Measurements from ENCODE around the gene TMEM69. TPM values are rescaled to one million over a fixed set of nuclear protein-coding genes. Genes with fewer than 3 reads are reported as not detected.
A peak's percentile ranks its signal among the peaks of the same experiment; 100 is the strongest.

TMEM69 gene
- total and polyA plus RNA-seq, 2 of the 13 experiments (the other 11 are each of a cell fraction or from before 2014, with no cell fraction given) = 25.4 to 135 TPM

DNA sequence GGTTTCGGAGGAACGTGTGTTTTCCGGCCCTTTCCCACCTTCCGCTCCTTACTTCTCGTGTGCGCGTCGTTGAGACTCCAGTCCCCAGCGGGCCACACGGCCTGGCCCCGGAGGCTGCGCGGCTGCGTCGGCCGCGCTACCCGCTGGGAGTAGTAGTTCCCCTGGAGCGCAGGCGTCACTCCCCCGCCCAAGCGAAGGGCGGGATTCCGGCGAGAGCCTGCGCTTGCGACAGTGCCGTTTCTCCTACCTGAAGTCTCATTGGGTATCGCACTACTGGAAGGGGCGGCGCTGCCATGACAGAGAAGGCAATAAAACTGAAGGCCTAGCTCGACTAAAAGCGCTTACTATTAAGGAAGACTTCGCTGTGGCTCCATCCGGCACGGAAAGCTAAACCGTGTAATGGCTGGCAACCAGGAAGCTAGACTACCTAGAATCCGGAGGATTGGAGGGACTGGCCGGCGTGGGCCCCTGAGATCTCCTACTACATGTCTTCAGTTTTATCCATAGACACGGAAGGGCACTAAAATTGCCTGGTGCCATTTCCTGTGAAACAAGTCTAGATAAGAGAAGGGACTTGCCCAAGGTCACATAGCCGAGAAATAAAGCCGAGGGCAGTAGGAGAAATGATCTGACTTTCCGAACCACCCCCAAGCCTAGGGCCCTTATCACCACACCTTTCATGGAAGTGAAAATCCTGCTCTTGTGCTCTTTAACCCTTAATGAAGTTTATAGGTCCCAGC lies 797 bp upstream of the TMEM69 start (continued):
- TF ChIP-seq ARHGAP35 (CRISPR knock-in tag; IDR thresholded peaks at IDR 0.05; ENCODE audit: borderline replicate concordance) = no peak; the same call in 1 of the 2 replicates
- no peak for TF ChIP-seq MBD4 (IDR thresholded peaks at IDR 0.05; ENCODE audit: borderline replicate concordance, low read length)
- no peak for TF ChIP-seq ZFP62 (CRISPR knock-in tag; IDR thresholded peaks at IDR 0.05)
- TF ChIP-seq ZFP41 (CRISPR knock-in tag; IDR thresholded peaks at IDR 0.05; ENCODE audit: borderline replicate concordance) = no peak
- TF ChIP-seq, protein P1, sequence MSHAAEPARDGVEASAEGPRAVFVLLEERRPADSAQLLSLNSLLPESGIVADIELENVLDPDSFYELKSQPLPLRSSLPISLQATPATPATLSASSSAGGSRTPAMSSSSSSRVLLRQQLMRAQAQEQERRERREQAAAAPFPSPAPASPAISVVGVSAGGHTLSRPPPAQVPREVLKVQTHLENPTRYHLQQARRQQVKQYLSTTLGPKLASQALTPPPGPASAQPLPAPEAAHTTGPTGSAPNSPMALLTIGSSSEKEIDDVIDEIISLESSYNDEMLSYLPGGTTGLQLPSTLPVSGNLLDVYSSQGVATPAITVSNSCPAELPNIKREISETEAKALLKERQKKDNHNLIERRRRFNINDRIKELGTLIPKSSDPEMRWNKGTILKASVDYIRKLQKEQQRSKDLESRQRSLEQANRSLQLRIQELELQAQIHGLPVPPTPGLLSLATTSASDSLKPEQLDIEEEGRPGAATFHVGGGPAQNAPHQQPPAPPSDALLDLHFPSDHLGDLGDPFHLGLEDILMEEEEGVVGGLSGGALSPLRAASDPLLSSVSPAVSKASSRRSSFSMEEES (CRISPR knock-in tag; IDR thresholded peaks at IDR 0.05) = peak; percentile 59; the same call in 1 of the 2 replicates
- no peak for TF ChIP-seq ZKSCAN8 (CRISPR knock-in tag; IDR thresholded peaks at IDR 0.05; ENCODE audit: borderline replicate concordance)
- TF ChIP-seq, protein P2, sequence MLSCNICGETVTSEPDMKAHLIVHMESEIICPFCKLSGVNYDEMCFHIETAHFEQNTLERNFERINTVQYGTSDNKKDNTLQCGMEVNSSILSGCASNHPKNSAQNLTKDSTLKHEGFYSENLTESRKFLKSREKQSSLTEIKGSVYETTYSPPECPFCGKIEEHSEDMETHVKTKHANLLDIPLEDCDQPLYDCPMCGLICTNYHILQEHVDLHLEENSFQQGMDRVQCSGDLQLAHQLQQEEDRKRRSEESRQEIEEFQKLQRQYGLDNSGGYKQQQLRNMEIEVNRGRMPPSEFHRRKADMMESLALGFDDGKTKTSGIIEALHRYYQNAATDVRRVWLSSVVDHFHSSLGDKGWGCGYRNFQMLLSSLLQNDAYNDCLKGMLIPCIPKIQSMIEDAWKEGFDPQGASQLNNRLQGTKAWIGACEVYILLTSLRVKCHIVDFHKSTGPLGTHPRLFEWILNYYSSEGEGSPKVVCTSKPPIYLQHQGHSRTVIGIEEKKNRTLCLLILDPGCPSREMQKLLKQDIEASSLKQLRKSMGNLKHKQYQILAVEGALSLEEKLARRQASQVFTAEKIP (CRISPR knock-in tag; IDR thresholded peaks at IDR 0.05; ENCODE audit: borderline replicate concordance) = no peak
- peak; percentile 97 for TF ChIP-seq ZFX (CRISPR knock-in tag; IDR thresholded peaks at IDR 0.05; ENCODE audit: low read depth)
- no peak for TF ChIP-seq TCF12 (IDR thresholded peaks at IDR 0.05)
- no peak for TF ChIP-seq TCF12 (CRISPR knock-in tag; IDR thresholded peaks at IDR 0.05)
- TF ChIP-seq AGO1 (IDR thresholded peaks at IDR 0.05; ENCODE audit: low read depth, low read length, poor library complexity, severe bottlenecking) = no peak
- TF ChIP-seq, protein P3, sequence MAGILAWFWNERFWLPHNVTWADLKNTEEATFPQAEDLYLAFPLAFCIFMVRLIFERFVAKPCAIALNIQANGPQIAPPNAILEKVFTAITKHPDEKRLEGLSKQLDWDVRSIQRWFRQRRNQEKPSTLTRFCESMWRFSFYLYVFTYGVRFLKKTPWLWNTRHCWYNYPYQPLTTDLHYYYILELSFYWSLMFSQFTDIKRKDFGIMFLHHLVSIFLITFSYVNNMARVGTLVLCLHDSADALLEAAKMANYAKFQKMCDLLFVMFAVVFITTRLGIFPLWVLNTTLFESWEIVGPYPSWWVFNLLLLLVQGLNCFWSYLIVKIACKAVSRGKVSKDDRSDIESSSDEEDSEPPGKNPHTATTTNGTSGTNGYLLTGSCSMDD (CRISPR knock-in tag; IDR thresholded peaks at IDR 0.05) = no peak
- no peak for TF ChIP-seq KDM4B (CRISPR knock-in tag; IDR thresholded peaks at IDR 0.05)
- TF ChIP-seq, protein P4, sequence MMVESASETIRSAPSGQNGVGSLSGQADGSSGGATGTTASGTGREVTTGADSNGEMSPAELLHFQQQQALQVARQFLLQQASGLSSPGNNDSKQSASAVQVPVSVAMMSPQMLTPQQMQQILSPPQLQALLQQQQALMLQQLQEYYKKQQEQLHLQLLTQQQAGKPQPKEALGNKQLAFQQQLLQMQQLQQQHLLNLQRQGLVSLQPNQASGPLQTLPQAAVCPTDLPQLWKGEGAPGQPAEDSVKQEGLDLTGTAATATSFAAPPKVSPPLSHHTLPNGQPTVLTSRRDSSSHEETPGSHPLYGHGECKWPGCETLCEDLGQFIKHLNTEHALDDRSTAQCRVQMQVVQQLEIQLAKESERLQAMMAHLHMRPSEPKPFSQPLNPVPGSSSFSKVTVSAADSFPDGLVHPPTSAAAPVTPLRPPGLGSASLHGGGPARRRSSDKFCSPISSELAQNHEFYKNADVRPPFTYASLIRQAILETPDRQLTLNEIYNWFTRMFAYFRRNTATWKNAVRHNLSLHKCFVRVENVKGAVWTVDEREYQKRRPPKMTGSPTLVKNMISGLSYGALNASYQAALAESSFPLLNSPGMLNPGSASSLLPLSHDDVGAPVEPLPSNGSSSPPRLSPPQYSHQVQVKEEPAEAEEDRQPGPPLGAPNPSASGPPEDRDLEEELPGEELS (CRISPR knock-in tag; IDR thresholded peaks at IDR 0.05) = no peak
- TF ChIP-seq RBFOX2 (IDR thresholded peaks at IDR 0.05; ENCODE audit: low read depth, low read length) = peak; percentile 71
- TF ChIP-seq, protein P5, sequence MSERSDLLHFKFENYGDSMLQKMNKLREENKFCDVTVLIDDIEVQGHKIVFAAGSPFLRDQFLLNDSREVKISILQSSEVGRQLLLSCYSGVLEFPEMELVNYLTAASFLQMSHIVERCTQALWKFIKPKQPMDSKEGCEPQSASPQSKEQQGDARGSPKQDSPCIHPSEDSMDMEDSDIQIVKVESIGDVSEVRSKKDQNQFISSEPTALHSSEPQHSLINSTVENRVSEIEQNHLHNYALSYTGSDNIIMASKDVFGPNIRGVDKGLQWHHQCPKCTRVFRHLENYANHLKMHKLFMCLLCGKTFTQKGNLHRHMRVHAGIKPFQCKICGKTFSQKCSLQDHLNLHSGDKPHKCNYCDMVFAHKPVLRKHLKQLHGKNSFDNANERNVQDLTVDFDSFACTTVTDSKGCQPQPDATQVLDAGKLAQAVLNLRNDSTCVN (CRISPR knock-in tag; IDR thresholded peaks at IDR 0.05; ENCODE audit: borderline replicate concordance) = no peak
- no peak; the same call in 1 of the 2 replicates for TF ChIP-seq ZNF776 (CRISPR knock-in tag; IDR thresholded peaks at IDR 0.05)
- no peak for TF ChIP-seq ZNF432 (CRISPR knock-in tag; IDR thresholded peaks at IDR 0.05; ENCODE audit: borderline replicate concordance)
- no peak for TF ChIP-seq ZNF354B (CRISPR knock-in tag; IDR thresholded peaks at IDR 0.05)

Measured in HepG2 (cell line).